Activated T-helper 9 cell treated with anti-CD3 and anti-CD28 coated beads, Interleukin-2, amount 50 U/mL, for 16 hours (primary cell): ENCODE results near the gene SDK1.

ENCODE experiments used
- DNase-seq: peaks from one replicate; pipeline ENCODE4 v3.0.0-alpha.2; 2020; ENCODE audit warnings: low read depth

The SDK1 gene

GRCh38 chr7:3333861-3334260 is 32.8 kb downstream of the SDK1 start:
- no peak for DNase-seq

DNA sequence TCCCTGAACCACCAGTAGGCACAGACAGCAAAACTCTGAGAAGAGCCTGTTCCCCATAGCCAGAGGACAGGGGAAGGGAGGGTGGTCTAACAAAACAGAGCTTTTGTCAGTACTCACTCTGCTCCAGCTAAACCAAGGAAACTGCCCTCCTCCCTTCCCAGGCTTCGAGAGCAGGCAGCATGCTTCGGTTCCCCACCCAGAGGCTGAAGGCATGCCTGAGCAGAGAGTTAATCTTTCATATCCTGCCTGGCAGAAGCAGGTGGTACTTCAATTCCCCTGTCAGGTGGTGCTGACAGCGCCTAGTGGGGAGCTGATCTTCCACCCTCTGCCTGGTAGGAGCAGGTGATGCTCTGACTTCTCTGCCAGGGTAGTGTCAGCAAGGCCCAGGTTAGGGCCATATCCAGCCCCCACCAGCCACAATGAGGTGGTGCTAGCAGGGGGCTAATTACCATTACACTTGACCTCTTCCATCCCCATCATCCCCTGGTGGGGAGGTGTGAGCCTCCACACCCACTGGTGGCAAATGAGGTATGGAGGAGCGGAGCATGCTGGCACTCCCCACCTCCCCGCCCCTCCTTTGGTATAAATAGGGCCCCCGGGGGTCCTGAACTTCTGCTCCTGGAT is 35.1 kb downstream of the SDK1 start:
- DNase-seq, result no peak

GRCh38 chr7:3338161-3338560 is 37.1 kb downstream of the SDK1 start:
- DNase-seq, result no peak

- DNase-seq, result no peak
Observed at GRCh38 chr7:3345699-3346481, 44.8 kb downstream of the SDK1 start.

DNA sequence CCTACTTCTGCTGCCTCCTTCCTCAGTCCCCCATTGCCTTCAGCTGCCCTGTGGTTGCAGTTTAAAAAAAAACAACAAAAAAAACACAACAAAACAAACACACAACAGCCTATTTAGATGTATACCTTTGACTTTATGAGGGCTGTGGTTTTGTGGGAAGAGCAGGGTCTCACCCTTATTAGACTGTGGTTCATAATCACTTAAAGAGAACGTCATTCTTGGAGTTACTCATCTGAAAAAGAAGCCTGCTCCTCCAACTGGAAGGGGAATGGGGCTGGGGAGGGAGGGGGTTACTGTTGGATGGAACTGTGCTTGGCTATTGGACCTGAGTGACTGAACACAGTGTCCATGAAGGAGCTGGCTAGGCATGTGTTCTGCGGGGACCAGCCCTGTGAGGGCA is 48.1 kb downstream of the SDK1 start:
- no peak for DNase-seq

GRCh38 chr7:3356173-3356572 is 55.1 kb downstream of the SDK1 start:
- no peak for DNase-seq

- no peak for DNase-seq
Observed at GRCh38 chr7:3358991-3359390, 57.9 kb downstream of the SDK1 start.

DNA sequence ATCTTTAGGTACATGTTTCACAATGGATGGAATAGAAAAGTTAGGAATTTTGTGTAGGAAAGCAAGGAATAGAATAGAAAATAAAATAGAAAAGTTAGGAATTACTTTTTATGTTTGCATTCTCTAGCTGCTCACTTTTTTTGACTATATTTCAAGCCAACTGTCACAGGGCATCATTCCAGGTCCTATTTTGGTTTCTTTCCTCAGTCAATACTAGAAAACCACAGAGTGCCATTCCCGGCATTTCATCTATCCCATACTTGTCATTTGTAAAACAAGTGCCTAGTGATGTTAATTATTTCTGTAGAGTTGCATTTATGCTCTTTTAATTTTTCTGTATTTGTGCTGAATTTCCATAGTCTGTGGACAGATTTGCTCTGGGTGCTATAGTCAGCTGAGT is 66.2 kb downstream of the SDK1 start:
- DNase-seq, result no peak

GRCh38 chr7:3370068-3370830 is 69.2 kb downstream of the SDK1 start:
- DNase-seq, result no peak

GRCh38 chr7:3370921-3371320 is 69.9 kb downstream of the SDK1 start:
- no peak for DNase-seq

DNA sequence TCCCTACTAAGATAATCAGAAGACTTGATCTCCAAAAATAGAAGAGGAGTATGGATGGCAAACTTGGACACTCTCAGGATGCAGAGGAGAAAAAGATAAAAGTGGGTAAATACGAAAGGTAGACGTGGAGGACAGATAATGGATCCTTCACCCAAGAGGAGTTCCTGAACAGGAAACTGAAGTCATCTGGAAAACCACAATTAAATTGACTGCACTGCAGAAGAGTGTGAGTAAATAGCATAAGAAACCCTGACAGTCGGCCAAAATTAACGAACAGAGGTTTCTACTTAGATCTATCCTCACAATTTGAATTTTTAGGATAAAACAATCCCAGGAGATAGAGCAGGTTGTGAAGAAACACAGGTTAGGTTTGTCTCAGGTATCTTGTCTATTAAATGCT is 70.5 kb downstream of the SDK1 start:
- DNase-seq, result no peak

GRCh38 chr7:3374239-3374638 is 73.2 kb downstream of the SDK1 start:
- DNase-seq, result no peak

- no peak for DNase-seq
Observed at GRCh38 chr7:3378390-3379150, 77.5 kb downstream of the SDK1 start.

DNA sequence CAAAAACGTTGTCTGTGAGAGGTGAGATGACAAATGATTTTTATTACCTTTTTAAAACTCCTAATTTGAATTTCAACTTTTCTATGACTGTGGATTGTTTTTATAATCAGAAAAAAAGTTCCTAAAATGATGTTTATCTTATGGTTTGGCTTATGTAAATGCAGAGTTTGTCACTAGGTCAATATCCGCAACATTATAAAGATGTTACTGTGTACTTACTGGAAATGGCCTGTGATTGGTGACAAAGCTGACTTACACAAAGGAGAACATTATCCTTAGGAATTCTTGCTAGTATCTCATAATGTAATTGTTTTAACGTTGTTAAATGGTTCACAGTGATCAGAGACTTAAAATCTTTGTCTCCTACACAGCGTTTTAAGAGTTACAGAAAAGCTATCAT is 79.0 kb downstream of the SDK1 start:
- no peak for DNase-seq

DNA sequence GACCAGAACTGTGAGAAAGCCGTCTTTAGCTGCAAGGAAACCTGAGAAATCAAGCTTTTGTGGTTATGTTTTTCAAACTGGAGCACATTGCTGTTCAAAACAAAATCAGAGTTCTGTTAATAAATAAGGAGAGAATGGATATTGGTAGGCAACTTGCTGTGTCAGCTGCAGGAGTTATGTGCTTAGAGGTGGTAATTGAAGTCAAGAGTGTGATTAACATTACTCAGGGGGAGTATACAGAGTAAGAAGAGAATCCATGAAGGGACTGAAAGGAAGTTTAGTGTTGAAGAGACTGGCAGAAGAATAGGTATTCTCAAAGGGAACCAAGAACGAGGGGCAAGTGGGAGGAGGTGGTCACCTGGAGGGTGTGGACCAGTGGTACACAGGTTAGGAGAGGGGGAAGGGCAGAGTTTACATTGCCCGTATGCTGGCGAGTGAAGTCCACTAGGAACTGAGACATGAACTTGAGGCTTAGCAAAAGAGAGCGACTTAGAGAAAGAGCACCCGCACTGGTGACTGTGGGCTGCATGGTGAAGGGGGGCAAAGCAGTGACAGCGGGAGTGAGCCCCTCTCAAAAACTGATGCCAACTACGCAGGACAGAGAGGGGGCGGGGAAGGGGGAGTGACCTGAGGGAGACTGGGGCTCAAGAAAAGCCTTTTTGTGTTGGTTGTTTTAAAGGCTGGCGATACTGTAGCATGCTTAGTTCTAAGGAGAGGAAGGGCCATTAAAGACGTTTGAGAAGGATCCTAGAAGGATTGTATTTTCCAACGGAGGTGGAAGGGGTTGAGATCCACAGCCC is 80.0 kb downstream of the SDK1 start:
- DNase-seq, result no peak

GRCh38 chr7:3386423-3387190 is 85.6 kb downstream of the SDK1 start:
- no peak for DNase-seq

DNA sequence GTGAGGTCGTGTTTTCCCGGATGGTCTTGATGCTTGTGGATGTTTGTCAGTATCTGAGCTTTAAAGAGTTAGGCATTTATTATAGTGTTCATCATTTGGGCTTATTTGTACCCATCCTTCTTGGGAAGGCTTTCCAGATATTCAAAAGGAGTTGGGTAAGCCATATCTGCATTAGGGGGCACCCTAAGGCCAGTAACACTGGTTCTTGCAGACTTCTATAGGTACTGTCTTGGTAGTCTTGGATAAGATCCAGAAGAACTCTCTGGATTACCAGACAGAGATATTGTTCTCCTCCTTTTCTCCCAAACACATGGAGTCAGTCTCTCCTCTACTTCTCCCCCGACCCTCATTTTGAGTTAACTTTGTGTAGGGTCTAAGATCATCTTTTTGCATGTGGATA is 92.8 kb downstream of the SDK1 start:
- DNase-seq, result no peak

DNA sequence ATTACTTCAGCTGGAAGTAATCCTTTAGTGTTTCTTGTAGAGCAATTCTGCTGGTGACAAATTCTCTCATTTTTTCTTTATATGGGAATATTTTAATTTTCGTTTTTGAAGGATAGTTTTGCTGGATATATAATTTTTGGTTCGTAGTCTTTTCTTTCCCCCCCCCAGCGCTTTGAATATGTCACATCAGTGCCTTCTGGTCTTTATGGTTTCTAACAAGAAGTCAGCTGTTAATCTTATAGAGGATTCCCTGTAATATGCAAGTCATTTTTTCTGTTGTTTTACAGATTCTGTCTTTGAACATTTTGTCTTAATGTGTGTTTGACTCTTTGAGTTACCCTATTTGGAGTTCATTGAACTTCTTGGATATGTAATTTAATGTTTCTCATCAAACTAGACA is 96.3 kb downstream of the SDK1 start:
- DNase-seq, result no peak

DNA sequence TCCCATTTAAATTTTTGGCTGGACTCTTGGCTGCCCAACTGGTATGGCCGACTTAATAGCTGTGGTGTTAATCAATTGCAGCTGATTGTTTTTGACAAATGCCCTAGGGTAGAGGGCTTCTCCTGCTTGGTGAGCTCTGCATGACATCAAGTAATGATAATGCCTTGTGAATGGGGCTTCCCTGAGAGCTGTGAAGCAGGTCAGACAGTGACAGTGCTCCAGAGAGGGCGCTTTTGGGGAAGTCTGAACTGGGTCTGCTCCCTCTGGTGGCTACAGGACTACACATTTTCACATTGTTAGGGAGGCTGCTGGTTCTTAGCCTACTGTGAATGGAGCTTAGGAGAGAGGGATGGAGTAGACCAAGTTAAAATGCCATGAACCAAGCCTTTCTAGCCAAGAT is 98.8 kb downstream of the SDK1 start:
- no peak for DNase-seq

- DNase-seq, result no peak
Observed at GRCh38 chr7:3404501-3404900, 103.4 kb downstream of the SDK1 start.
